Activated CD8-positive, alpha-beta T cell treated with anti-CD3 and anti-CD28 coated beads for 36 hours (primary cell): ENCODE measurements around the gene VAC14. TPM values are rescaled to one million over a fixed set of nuclear protein-coding genes. Genes with fewer than 3 reads are reported as not detected.

Source experiments
- ATAC-seq: fragments of 200-7000 bp; cut with Tn5 transposase; one replicate; pipeline ENCODE4 v1.10.0; 2021; ENCODE audit warnings: mild to moderate bottlenecking, moderate library complexity
- CTCF ChIA-PET: fragments of 350-600 bp; sonication (Branson Sonifier 250); formaldehyde crosslinking; loops from one replicate; lab custom pipeline; 2021; ENCODE audit warnings: antibody characterized with exemption; lab: Charles Lee
- POLR2A ChIA-PET: fragments of 350-600 bp; sonication (Branson Sonifier 250); formaldehyde crosslinking; loops from one replicate; lab custom pipeline; 2021; ENCODE audit warnings: antibody characterized with exemption; lab: Charles Lee
- DNase-seq: peaks from one replicate; pipeline ENCODE4 v3.0.0-alpha.2; 2020
- H3K27ac Mint-ChIP-seq: one replicate; pipeline ENCODE4 v1.8.0; 2021; ENCODE audit warnings: mild to moderate bottlenecking, mixed read lengths
- H3K27me3 Mint-ChIP-seq: one replicate; pipeline ENCODE4 v1.8.0; 2021; ENCODE audit warnings: mixed read lengths
- H3K36me3 Mint-ChIP-seq: one replicate; pipeline ENCODE4 v1.8.0; 2021; ENCODE audit warnings: low read depth, mixed read lengths
- H3K4me1 Mint-ChIP-seq: one replicate; pipeline ENCODE4 v1.8.0; 2021; ENCODE audit warnings: low read depth, mixed read lengths
- H3K4me3 Mint-ChIP-seq: one replicate; pipeline ENCODE4 v1.8.0; 2021; ENCODE audit warnings: mild to moderate bottlenecking, moderate library complexity, mixed read lengths
- H3K9me3 Mint-ChIP-seq: one replicate; pipeline ENCODE4 v1.8.0; 2021; ENCODE audit warnings: mixed read lengths
- CTCF ChIP-seq: fragments of 200-600 bp; IDR thresholded peaks from one replicate; pipeline ENCODE4 v1.8.0; 2022; ENCODE audit warnings: antibody characterized with exemption, mild to moderate bottlenecking
- intact Hi-C: fragments of 100-400 bp; cut with micrococcal nuclease; formaldehyde crosslinking; loops from one replicate; pipeline ENCODE4 v1.10.0; 2022
- total RNA-seq, 2 experiments: library from RNA; stranded (reverse); gene quantifications; one replicate each; pipeline ENCODE4 v1.2.3, GENCODE V29; 2021

The VAC14 gene
- total RNA-seq, 2 experiments from 2014 or later: 27.6 TPM

GRCh38 chr16:70741783-70742125 is 59.2 kb downstream of the VAC14 start:
- ChIA-PET CTCF (interaction anchor here (1.6 kb wide), 1 partner anchor 30 kb away, joined by 6 read pairs; no protein-coding TSS in a partner anchor), POLR2A (interaction anchor here (0.7 to 0.9 kb wide), 2 partner anchors 11 to 19 kb away, joined by 3 read pairs; no protein-coding TSS in a partner anchor)
- H3K9me3 Mint-ChIP-seq: peaks cover 2% of the 10 kb centered on the region
- ATAC-seq: no peak
- no peak for TF ChIP-seq CTCF
- H3K36me3 Mint-ChIP-seq: peaks cover 28% of the 10 kb centered on the region
- H3K27ac Mint-ChIP-seq: peak overlapping the region; percentile 96
- peaks cover 60% of the 10 kb centered on the region for H3K4me1 Mint-ChIP-seq
- no peak for DNase-seq
- H3K27me3 Mint-ChIP-seq: no peaks in the 10 kb centered on the region
- H3K4me3 Mint-ChIP-seq: no peak overlapping the region
- intact Hi-C loops: no loop called here

GRCh38 chr16:70740914-70741782 is 59.8 kb downstream of the VAC14 start:
- no peak overlapping the region for H3K4me3 Mint-ChIP-seq
- CTCF ChIA-PET: interaction anchor here (1.6 kb wide), 1 partner anchor 30 kb away, joined by 6 read pairs; no protein-coding TSS in a partner anchor

GRCh38 chr16:70740174-70740913 is 60.6 kb downstream of the VAC14 start:
- DNase-seq (no peak), ATAC-seq (no peak)
- intact Hi-C loops: no loop called here
- no peak for TF ChIP-seq CTCF
- ChIA-PET POLR2A (no interaction called here), CTCF (interaction anchor here (1.6 to 3.3 kb wide), 2 partner anchors 30 to 31 kb away, joined by 6 to 18 read pairs; no protein-coding TSS in a partner anchor)
- H3K4me1 Mint-ChIP-seq: peaks cover 65% of the 10 kb centered on the region
- H3K27ac Mint-ChIP-seq: peak overlapping the region; percentile 96
- H3K4me3 Mint-ChIP-seq: no peak overlapping the region
- H3K36me3 Mint-ChIP-seq: peaks cover 26% of the 10 kb centered on the region
- no peaks in the 10 kb centered on the region for H3K27me3 Mint-ChIP-seq
- peaks cover 2% of the 10 kb centered on the region for H3K9me3 Mint-ChIP-seq

More at GRCh38 chr16:70740914-70741782, 59.8 kb downstream of the VAC14 start:
- DNase-seq (peak; percentile 43), ATAC-seq (no peak)
- Mint-ChIP-seq H3K9me3 (peaks cover 2% of the 10 kb centered on the region), H3K36me3 (peaks cover 28% of the 10 kb centered on the region), H3K27ac (peak overlapping the region; percentile 96), H3K4me1 (peaks cover 60% of the 10 kb centered on the region), H3K27me3 (no peaks in the 10 kb centered on the region)
- intact Hi-C loops: no loop called here
- TF ChIP-seq CTCF: no peak
- POLR2A ChIA-PET: interaction anchor here (0.7 to 0.9 kb wide), 2 partner anchors 11 to 18 kb away, joined by 3 read pairs; no protein-coding TSS in a partner anchor

GRCh38 chr16:70739389-70739788 is 61.6 kb downstream of the VAC14 start:
- ATAC-seq (no peak), DNase-seq (no peak)
- no peak overlapping the region for H3K4me3 Mint-ChIP-seq
- peak overlapping the region; percentile 96 for H3K27ac Mint-ChIP-seq
- intact Hi-C loops: no loop called here
- ChIA-PET POLR2A (no interaction called here), CTCF (interaction anchor here (1.1 to 3.3 kb wide), 2 partner anchors 31 to 44 kb away, joined by 3 to 18 read pairs; no protein-coding TSS in a partner anchor)
- no peaks in the 10 kb centered on the region for H3K27me3 Mint-ChIP-seq
- TF ChIP-seq CTCF: no peak
- H3K4me1 Mint-ChIP-seq: peaks cover 74% of the 10 kb centered on the region
- H3K9me3 Mint-ChIP-seq: peaks cover 2% of the 10 kb centered on the region
- H3K36me3 Mint-ChIP-seq: peaks cover 29% of the 10 kb centered on the region
